ENCODE data around the gene TDRD1. TPM values are rescaled to one million over a fixed set of nuclear protein-coding genes. Genes with fewer than 3 reads are reported as not detected.

Gene TDRD1
- total and polyA plus RNA-seq, 2 donors from 2014 or later = 0.88 TPM; not detected in 1

GRCh38 chr10:114221235-114221634, 42.1 kb downstream of the TDRD1 start:
- DNase-seq (no peak), FAIRE-seq (no peak)
- Histone ChIP-seq H3K9ac (ENCODE audit: low read length in 3 of 3) (no peak overlapping the region), H3K4me1 (ENCODE audit: control insufficient read depth in 2 of 3, insufficient read depth in 2 of 3, low read depth in 1 of 3, low read length in 3 of 3) (no peaks in the 10 kb centered on the region), H3K4me3 (ENCODE audit: low read length in 3 of 3) (no peak overlapping the region), H3K27me3 (ENCODE audit: control insufficient read depth, insufficient read depth, low read length) (no peaks in the 10 kb centered on the region), H3K27ac (ENCODE audit: low read depth in 2 of 2, low read length in 2 of 2) (no peak overlapping the region), H3K36me3 (ENCODE audit: control insufficient read depth in 2 of 3, insufficient read depth in 3 of 3, low read length in 3 of 3) (no peaks in the 10 kb centered on the region), H3K9me3 (ENCODE audit: control insufficient read depth in 2 of 3, insufficient read depth in 1 of 3, low read length in 3 of 3) (no peaks in the 10 kb centered on the region)
- TF ChIP-seq, protein P1, sequence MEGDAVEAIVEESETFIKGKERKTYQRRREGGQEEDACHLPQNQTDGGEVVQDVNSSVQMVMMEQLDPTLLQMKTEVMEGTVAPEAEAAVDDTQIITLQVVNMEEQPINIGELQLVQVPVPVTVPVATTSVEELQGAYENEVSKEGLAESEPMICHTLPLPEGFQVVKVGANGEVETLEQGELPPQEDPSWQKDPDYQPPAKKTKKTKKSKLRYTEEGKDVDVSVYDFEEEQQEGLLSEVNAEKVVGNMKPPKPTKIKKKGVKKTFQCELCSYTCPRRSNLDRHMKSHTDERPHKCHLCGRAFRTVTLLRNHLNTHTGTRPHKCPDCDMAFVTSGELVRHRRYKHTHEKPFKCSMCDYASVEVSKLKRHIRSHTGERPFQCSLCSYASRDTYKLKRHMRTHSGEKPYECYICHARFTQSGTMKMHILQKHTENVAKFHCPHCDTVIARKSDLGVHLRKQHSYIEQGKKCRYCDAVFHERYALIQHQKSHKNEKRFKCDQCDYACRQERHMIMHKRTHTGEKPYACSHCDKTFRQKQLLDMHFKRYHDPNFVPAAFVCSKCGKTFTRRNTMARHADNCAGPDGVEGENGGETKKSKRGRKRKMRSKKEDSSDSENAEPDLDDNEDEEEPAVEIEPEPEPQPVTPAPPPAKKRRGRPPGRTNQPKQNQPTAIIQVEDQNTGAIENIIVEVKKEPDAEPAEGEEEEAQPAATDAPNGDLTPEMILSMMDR (IDR thresholded peaks at IDR 0.05; ENCODE audit: borderline replicate concordance, extremely low read depth, insufficient read depth) = no peak
- intact Hi-C loops (cut with DNase I) = no loop called here

DNA sequence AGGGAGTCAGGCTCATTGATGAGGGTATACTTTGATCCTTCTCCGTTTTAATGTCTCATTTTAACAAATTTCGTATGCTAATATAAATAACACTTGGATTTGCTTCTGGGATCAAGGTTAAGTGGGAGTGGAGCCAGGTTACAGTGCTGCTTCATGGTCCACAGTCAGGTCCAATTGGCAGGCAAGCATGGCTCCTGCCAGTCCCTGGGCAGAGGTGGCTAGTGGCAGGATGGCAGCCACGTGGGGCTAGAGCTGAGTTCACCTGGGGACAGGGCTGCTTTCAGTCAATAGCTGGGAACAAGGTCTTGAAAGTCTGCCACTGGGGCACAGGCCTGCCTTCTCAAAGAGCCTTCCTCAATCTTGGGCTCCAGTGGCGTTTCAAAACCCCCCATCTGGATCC, 43.9 kb downstream of the TDRD1 start:
- Histone ChIP-seq H3K9me3 (ENCODE audit: control insufficient read depth in 2 of 3, insufficient read depth in 1 of 3, low read length in 3 of 3) (no peaks in the 10 kb centered on the region), H3K4me1 (ENCODE audit: control insufficient read depth in 2 of 3, insufficient read depth in 2 of 3, low read depth in 1 of 3, low read length in 3 of 3) (no peaks in the 10 kb centered on the region), H3K9ac (ENCODE audit: low read length in 3 of 3) (no peak overlapping the region), H3K27me3 (ENCODE audit: control insufficient read depth, insufficient read depth, low read length) (no peaks in the 10 kb centered on the region), H3K4me3 (ENCODE audit: low read length in 3 of 3) (no peak overlapping the region), H3K36me3 (ENCODE audit: control insufficient read depth in 2 of 3, insufficient read depth in 3 of 3, low read length in 3 of 3) (no peaks in the 10 kb centered on the region), H3K27ac (ENCODE audit: low read depth in 2 of 2, low read length in 2 of 2) (no peak overlapping the region)
- FAIRE-seq (no peak), DNase-seq (no peak)
- intact Hi-C loops (cut with DNase I) = no loop called here
- TF ChIP-seq, protein P1 (IDR thresholded peaks at IDR 0.05; ENCODE audit: borderline replicate concordance, extremely low read depth, insufficient read depth) = no peak

DNA sequence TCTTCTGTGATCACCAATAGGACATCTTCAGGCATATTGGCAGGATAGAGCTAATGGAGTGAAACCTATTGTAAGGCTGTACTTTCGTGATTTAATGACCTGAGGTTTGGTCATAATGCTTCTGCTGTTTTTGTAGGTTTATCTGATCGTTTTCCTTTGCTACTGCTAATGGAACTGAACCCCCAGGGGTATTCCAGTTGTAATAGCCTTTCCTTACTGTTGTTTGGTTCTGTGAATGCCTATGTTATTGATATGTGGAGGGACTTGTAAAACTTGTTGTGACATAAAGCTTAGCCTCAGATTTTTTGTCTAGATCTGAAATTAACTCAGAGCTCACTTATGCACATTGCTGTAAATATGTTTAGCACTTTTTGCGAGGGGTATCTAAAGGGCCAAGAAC, 49.0 kb downstream of the TDRD1 start:
- TF ChIP-seq, protein P1 (IDR thresholded peaks at IDR 0.05; ENCODE audit: borderline replicate concordance, extremely low read depth, insufficient read depth) = no peak
- Histone ChIP-seq H3K36me3 (ENCODE audit: control insufficient read depth in 2 of 3, insufficient read depth in 3 of 3, low read length in 3 of 3) (no peaks in the 10 kb centered on the region), H3K4me1 (ENCODE audit: control insufficient read depth in 2 of 3, insufficient read depth in 2 of 3, low read depth in 1 of 3, low read length in 3 of 3) (no peaks in the 10 kb centered on the region), H3K9ac (ENCODE audit: low read length in 3 of 3) (no peak overlapping the region), H3K4me3 (ENCODE audit: low read length in 3 of 3) (no peak overlapping the region), H3K27ac (ENCODE audit: low read depth in 2 of 2, low read length in 2 of 2) (no peak overlapping the region), H3K27me3 (ENCODE audit: control insufficient read depth, insufficient read depth, low read length) (no peaks in the 10 kb centered on the region), H3K9me3 (ENCODE audit: control insufficient read depth in 2 of 3, insufficient read depth in 1 of 3, low read length in 3 of 3) (no peaks in the 10 kb centered on the region)
- no peak for FAIRE-seq
- no peak for DNase-seq
- intact Hi-C loops (cut with DNase I) = no loop called here

DNA sequence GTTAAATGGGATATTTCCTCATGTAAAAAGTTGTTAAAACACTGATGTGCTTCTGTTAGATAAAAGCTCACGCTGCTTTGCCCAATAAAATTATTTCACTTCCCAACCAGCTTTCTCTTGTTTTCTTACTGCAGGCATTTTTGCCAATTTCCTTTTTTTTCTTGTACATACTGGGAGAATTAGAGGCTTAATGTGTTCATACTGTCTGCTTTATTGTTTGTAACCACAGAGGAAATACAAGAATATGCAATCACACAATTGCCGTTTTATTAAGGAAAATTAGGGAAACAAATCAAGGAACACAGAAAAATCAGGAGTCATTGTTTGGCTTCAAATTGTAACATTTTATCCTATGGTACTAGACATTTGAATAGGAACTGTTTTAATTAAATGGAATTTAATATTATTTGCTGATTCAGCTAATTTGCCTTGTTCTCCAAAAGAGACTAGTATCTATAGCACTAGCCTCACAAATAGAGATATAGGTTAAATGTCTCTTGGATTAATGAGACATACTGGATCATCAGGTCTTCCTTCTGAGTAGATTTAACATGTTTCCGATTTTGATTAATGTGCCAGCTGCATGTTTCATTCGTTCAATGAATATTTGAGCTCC, 53.5 kb downstream of the TDRD1 start:
- TF ChIP-seq, protein P1 (IDR thresholded peaks at IDR 0.05; ENCODE audit: borderline replicate concordance, extremely low read depth, insufficient read depth) = no peak
- no peaks in the 10 kb centered on the region for H3K36me3 ChIP-seq (ENCODE audit: control insufficient read depth in 2 of 3, insufficient read depth in 3 of 3, low read length in 3 of 3)
- no peaks in the 10 kb centered on the region for H3K27me3 ChIP-seq (ENCODE audit: control insufficient read depth, insufficient read depth, low read length)
- no peaks in the 10 kb centered on the region for H3K9me3 ChIP-seq (ENCODE audit: control insufficient read depth in 2 of 3, insufficient read depth in 1 of 3, low read length in 3 of 3)
- intact Hi-C loops (cut with DNase I) = no loop called here
- no peak overlapping the region for H3K9ac ChIP-seq (ENCODE audit: low read length in 3 of 3)
- no peak overlapping the region for H3K4me3 ChIP-seq (ENCODE audit: low read length in 3 of 3)
- H3K27ac ChIP-seq (ENCODE audit: low read depth in 2 of 2, low read length in 2 of 2) = no peak overlapping the region
- DNase-seq (no peak), FAIRE-seq (no peak)
- no peaks in the 10 kb centered on the region for H3K4me1 ChIP-seq (ENCODE audit: control insufficient read depth in 2 of 3, insufficient read depth in 2 of 3, low read depth in 1 of 3, low read length in 3 of 3)
